Measurements from ENCODE around the gene ANKRD13B. TPM values are rescaled to one million over a fixed set of nuclear protein-coding genes. Genes with fewer than 3 reads are reported as not detected.
A peak's percentile ranks its signal among the peaks of the same experiment; 100 is the strongest.

Gene ANKRD13B
- total RNA-seq, 1 donor from 2014 or later = 7.9 TPM

- Histone ChIP-seq H3K27me3 (no peaks in the 10 kb centered on the region), H3K9me3 (no peaks in the 10 kb centered on the region), H3K27ac (peak overlapping the region; percentile 22), H3K4me3 (peak overlapping the region; percentile 34 to 35), H3K36me3 (peaks cover 0 to 34% of the 10 kb centered on the region in 2 donors), H3K4me1 (peaks cover 43% of the 10 kb centered on the region)
- DNase-seq (ENCODE audit: extremely low spot score in 2 of 2) = no peak
- intact Hi-C loops (cut with DNase I) = no loop called here
- TF ChIP-seq POLR2A (IDR thresholded peaks at IDR 0.05) = no peak
- no peak for TF ChIP-seq CTCF (IDR thresholded peaks at IDR 0.05)
- TF ChIP-seq POLR2AphosphoS5 (IDR thresholded peaks at IDR 0.05; ENCODE audit: insufficient read depth in 1 of 2, low read depth in 1 of 2) = no peak
These were observed 20.9 kb upstream of the ANKRD13B start for GRCh38 chr17:29571883-29572681.

DNA sequence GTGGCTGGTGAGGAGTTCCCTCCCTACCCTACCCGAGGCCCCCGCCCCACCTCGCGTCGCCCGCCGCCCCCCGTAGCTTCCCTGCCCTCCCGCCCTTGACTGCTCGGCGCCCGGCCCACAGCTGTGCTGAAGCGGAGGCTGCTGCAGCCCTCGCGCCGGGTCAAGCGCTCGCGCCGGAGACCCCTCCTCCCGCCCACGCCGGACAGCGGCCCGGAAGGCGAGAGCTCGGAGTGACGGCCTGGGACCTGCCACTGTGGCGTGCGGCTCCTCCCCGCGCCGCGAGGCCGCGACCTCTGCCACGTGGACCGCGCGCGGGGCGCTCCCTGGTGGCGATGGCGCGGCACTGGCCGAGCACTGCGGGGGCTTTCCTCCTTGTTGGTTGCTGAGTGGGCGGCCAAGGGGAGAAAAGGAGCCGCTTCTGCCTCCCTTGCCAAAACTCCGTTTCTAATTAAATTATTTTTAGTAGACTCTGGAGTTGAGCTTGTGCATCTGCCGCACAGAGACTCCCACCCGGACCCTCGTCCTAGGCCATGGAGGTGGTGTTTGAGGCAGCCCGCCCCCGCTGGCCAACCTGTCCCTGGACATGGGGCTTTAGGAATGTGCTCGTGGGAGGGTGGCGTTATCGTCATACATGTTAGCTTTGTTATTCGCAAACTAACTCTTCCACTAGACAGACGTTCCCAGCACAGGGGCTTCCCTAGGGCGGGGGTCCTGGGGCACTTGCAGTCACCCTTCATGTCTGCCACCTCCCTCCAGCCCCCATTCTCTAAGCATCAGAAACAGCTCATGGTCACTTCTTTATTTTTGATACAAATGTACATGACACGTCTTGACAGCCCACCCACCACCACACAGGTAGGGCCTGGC, 20.0 kb upstream of the ANKRD13B start:
- peaks cover 0 to 34% of the 10 kb centered on the region in 2 donors for H3K36me3 ChIP-seq
- peak overlapping the region; percentile 22 for H3K27ac ChIP-seq
- peak overlapping the region; percentile 34 to 35 for H3K4me3 ChIP-seq
- peaks cover 52% of the 10 kb centered on the region for H3K4me1 ChIP-seq
- H3K27me3 ChIP-seq = no peaks in the 10 kb centered on the region
- H3K9me3 ChIP-seq = no peaks in the 10 kb centered on the region
- DNase-seq (ENCODE audit: extremely low spot score in 2 of 2) = no peak
- TF ChIP-seq POLR2AphosphoS5 (IDR thresholded peaks at IDR 0.05; ENCODE audit: insufficient read depth in 1 of 2, low read depth in 1 of 2) (no peak), CTCF (IDR thresholded peaks at IDR 0.05) (peak; percentile 33 to 54 (median 52)), POLR2A (IDR thresholded peaks at IDR 0.05) (no peak)
- intact Hi-C loops (cut with DNase I) = no loop called here

DNA sequence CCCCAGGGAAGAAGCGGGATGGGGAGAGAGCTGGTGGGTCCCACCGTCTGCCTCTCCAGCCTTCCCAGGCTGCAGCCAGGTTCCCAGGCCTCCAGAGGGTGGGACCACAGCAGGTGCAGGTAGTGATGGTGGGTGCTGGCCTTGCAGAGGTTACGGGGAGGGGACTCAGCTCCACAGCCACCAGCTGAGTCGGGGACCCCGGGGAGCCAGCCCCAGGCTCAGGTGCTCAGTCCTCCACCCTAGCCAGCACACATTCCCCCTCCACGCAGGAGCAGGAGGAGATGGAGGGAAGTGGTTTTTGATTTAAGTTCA, 19.4 kb upstream of the ANKRD13B start:
- Histone ChIP-seq H3K4me3 (no peak overlapping the region), H3K9me3 (no peaks in the 10 kb centered on the region), H3K27ac (no peak overlapping the region), H3K27me3 (no peaks in the 10 kb centered on the region), H3K36me3 (peaks cover 0 to 34% of the 10 kb centered on the region in 2 donors), H3K4me1 (peaks cover 56% of the 10 kb centered on the region)
- no peak for DNase-seq (ENCODE audit: extremely low spot score in 2 of 2)
- no peak for TF ChIP-seq POLR2A (IDR thresholded peaks at IDR 0.05)
- no peak for TF ChIP-seq CTCF (IDR thresholded peaks at IDR 0.05)
- no peak for TF ChIP-seq POLR2AphosphoS5 (IDR thresholded peaks at IDR 0.05; ENCODE audit: insufficient read depth in 1 of 2, low read depth in 1 of 2)
- intact Hi-C loops (cut with DNase I) = no loop called here

- intact Hi-C loops (cut with DNase I) = no loop called here
- no peaks in the 10 kb centered on the region for H3K9me3 ChIP-seq
- no peaks in the 10 kb centered on the region for H3K27me3 ChIP-seq
- H3K27ac ChIP-seq = no peak overlapping the region
- TF ChIP-seq POLR2A (IDR thresholded peaks at IDR 0.05) (no peak), POLR2AphosphoS5 (IDR thresholded peaks at IDR 0.05; ENCODE audit: insufficient read depth in 1 of 2, low read depth in 1 of 2) (peak in 1 of 2 donors; percentile 9)
- DNase-seq (ENCODE audit: extremely low spot score in 2 of 2) = no peak
- peaks cover 53% of the 10 kb centered on the region for H3K4me1 ChIP-seq
- H3K36me3 ChIP-seq = peaks cover 0 to 34% of the 10 kb centered on the region in 2 donors
- H3K4me3 ChIP-seq = no peak overlapping the region
These were observed 18.8 kb upstream of the ANKRD13B start for GRCh38 chr17:29573871-29574731.
